Measurements from ENCODE around the gene NEXN.
"Not testable (repeated sequence)": the region's sequence is repeated elsewhere in the genome, so short reads cannot be mapped to it uniquely, and the experiment has no call there.

Gene NEXN

DNA sequence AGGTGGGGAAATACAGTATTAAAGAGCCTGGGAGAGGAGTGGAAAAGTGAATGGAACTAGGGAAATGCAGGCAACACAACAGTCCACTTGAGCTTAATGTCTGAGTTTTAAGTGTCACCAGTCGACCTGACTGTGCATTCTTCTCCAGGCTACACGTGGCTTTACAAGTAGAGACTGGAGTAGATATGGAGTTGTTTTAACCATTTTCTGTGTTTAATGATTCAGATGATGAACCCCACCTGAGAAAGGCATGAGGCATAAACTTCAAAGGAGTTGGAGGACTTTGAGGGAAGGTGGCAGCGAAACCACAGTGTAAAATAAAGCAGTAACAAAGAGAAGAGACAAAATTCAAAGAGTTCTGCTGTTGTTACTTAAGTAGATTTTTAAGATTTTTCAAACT is 77.9 kb downstream of the NEXN start:
- DNase-seq, result no peak

DNA sequence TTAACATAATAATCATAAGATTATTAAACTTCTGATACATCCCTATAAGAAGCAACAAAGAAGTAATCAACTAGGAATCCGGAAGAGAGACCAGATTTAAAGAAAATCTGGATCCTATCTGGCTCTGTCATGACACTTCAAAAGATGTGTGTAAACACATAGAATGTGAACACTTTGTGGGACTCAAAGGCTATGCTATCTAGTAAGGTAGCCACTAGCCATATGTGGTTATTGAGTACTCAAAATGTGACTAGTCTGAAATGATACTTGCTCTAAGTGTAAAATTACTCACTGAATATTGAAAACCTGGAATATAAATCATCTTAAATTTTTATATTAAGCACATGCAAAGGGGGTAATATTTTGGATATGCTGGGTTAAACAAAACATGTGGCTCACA is 81.8 kb downstream of the NEXN start:
- no peak for DNase-seq

DNA sequence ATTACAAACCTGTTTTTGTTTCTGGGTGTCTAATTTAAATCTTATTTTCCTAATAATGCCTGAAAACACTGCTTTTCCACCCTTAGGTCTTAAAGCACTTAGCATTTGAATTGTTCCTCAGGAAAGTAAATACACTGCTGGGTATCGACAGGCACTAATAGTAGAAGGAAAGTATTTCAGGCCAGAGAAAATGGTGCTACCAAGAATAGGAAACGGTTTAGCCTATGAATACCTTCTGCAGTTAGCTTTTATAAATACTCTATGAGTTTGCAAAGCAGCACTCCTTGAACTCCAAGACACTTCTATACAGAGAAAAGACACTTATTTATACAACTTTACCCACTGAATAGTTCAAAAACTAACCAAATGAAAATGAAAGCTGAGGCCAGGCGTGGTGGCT is 83.7 kb downstream of the NEXN start:
- DNase-seq, result no peak

DNA sequence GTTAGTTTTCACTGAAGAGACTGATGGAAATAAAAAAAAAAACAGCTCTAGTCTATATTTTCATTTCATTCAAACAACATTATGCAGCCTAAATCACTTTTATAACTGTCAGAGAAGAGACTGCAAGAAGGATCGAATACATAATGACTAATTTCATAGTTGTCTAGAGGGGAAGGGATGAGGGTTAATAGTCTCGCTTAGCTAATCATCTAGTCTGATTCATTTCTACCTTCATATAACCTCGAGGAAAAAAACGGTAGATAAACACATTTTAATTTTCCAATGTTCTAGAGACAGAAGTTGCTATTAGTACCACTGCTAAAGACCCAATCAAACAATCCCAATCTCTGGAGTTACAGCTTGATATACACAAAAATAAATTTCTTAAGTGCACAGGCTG is 87.0 kb downstream of the NEXN start:
- DNase-seq, result no peak

DNA sequence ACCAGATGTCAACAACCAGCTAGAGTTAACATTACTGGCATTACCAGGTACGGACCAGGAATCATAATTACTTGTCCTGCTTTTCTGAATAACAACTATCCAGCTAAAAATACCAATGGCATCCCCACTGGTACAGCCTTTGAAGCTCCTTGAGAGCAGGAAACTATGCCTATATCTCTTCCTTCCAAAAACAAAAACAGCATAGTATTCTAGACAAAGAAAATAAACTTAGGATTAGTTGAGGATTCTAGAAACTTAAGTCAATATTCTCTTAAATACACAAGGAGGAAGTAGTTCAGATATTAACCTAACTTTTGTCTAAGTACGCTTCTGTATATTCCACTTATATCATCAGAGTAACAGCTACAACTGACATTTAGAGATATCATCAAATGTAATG is 87.5 kb downstream of the NEXN start:
- no peak for DNase-seq

DNA sequence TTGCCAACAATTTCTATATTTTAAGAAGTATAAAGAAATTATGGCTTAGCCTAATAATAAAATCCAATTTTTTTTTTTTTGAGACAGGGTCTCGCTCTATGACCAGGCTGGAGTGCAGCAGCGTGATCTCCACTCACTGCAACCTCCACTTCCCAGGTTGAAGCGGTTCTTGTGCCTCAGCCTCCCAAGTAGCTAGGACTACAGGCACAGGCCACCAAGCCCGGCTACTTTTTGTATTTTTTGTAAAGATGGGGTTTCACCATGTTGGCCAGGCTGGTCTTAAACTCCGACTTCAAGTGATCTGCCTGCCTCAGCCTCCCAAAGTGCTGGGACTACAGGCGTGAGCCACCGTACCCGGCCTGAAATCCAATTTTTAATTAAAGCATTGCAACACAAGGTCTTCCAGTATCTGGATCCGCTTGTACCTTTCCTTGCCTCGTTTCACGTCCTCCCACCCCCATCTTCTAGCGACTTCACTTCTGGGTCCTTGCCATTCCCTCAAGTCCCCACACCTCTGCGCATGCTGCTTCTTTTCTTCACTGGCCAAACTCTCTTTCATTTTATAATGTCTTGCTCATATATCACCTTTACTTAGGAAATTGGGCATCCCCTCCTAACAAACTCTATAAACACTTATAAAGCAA is 88.1 kb downstream of the NEXN start:
- DNase-seq, result no peak

DNA sequence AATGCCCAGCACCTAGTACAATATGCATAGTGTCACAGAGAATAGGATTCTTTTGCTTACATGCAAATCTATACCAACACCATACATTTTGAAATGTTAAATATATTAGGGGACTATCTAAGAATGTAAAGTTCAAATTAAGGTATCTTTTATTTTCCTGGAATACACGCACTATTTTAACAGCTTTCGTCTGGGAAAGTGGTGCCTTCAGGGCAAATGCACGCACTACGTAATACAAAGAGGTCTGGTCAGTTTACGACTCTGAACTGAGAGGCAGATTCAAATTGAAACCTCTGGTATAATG is 89.5 kb downstream of the NEXN start:
- no peak for DNase-seq

DNA sequence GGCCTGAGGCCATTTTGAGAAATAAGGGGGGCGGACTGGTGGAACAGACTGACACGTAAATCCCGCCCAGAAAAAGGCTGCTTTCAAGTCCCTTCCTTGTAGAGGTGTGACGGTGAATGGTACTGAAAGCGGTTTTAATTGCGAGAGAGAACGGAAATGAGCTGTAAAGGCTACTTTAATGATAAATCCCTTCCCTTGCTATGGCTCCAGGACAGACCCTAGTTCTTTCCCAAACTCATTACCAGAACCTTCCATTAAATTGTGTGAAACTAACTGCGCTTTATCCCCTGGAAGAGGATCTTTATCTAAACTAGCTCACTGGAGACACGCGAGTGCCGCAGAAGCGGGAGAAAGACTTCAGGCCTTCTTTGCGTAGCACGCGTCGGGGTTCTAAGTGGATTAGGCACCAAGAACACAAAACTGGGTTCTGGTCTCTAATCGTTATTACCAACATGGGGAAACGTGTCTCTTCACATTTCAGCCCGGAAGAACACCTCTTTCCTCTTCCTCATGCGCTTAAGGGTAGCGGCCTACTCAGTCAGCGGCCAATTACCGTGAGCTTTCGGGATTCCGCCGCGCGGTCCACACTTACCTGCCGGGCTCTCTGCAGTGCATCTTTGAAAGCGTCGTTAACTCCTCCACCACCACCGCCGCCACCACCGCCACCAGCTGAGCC is 90.0 kb downstream of the NEXN start:
- DNase-seq, result peak; percentile 72

DNA sequence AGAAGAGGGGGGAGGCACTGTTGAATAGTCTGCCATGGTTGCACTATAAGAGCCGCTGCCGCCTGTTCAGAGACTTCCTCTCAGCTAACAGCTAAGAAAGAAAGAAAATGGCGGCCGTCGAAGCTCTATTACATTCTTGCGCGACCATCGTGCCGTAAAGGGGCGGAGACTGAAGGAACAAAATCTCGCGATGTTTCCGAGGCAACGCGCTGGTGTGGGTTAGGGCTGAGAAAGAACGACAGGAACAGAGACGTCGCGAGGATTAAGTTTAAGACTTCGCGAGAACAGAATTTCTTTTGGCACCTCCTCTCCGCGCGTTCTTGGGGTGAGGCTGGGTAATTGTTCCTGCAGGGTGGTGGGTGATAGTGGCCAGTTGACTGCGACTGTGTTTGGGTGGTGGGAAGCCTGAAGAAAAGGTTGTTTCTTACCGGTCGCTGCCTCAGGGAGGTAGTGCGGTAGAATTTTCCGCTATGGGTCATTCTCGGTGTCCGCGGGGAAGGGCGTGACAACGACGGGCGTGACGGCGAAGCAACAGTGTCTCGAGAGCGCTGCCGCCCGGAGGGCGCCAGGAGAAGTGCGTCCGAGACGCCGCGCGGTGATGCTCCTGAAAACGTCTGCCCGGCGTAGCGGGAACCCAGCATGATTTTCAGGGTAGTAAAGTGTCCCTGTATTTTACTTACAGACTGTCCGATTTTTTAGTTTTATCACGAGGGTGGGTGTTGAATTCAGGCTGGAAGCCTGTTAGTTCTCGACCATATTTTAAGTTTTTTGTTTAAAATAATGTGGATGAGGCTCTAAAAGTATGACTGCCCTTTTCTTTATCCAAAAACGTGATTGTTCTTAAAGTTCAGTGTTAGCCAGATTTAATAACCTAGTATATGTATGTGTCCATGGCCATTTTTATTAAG is 90.8 kb downstream of the NEXN start, which contains the start of gene FUBP1:
FUBP1 (minus strand) TSS at position 104 of the 908 bp plus-strand sequence; CDS start at position 36, 68 bp downstream.
- peak; percentile 99 for DNase-seq

DNA sequence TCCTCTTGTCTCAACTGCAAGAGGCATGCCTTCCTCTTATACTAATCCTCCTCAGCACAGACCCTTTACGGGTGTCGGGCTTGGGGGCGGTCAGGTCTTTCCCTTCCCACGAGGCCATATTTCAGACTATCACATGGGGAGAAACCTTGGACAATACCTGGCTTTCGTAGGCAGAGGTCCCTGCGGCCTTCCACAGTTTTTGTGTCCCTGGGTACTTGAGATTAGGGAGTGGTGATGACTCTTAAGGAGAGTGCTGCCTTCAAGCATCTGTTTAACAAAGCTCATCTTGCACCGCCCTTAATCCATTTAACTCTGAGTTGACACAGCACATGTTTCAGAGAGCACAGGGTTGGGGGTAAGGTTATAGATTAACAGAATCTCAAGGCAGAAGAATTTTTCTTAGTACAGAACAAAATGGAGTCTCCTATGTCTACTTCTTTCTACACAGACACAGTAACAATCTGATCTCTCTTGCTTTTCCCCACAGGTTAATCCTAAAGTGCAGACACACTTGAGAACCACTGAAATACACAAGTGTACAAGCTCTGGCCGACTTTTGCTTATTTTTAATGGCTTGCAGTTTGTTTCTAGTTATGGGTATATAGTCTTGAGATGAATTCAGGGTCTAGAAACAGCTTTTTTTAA is 95.0 kb downstream of the NEXN start:
- DNase-seq, result not testable (repeated sequence)

DNA sequence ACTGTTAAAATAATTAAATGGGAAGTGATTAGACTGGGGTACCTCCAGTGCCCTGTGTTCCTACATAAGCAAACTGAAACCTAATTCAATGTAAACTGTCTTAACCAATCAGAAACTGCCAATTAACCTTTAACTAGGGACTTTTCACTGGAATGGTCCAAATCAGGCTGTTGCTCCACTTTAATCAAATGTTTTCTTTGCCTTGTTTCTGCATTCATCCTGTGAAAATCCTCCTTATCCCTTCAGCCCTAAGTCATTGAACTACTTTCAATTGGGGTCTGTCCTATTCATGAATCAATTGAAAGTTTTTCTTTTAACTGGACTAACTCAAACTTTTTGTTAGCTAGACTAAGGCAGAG is 95.6 kb downstream of the NEXN start:
- no peak for DNase-seq

DNA sequence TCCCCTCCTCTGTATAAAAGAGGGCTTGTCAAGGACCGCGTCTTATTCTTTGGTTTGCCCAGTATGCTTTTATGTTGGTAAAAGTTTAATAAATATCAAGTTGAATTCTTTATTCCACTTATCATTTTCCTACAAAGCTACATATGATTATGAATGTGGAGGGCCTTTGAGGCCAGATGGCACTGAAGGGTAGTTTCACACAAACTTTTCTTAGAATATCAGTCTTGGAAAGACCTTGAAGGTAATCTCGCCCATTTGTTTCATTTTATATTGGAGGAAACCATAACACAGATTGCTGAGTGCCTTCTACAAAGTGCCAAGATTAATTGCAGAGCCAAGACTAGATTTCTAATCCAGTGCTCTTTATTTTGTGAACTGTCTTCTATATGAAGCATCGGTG is 96.2 kb downstream of the NEXN start:
- DNase-seq, result no peak

DNA sequence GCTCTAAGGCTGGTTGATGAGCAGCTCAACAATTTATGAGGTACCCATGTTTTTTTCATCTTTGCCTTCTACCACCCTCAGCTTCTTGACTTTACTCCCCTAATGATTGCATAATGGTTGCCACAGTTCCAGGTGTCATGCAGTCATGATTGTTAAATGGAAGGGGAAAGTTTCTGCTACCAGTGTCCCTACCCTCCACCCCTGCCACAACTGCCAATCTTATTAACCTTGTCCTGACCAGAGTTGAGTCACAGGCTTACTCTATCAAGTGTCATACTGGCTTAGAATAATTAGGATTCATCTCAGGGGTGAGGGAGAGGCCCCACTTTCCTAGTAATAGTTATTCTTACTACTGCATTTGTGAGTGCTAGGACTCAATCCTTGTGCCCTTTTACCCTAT is 98.4 kb downstream of the NEXN start:
- DNase-seq, result no peak

DNA sequence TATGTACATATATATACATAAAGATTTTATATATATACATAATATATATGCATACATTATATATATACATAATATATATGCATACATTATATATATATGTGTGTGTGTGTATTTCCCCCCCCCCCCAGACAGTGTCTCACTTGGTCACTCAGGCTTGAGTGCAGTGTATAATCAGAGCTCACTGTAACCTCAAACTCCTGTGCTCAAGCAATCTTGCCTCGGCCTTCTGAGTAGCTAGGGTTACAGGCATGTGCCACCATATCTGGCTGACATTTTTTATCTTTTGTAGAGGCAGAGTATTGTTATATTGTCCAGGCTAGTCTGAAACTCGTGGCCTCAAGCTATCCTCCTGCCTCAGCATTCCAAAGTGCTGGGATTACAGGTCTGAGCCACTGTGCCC is 99.5 kb downstream of the NEXN start:
- DNase-seq, result no peak

DNA sequence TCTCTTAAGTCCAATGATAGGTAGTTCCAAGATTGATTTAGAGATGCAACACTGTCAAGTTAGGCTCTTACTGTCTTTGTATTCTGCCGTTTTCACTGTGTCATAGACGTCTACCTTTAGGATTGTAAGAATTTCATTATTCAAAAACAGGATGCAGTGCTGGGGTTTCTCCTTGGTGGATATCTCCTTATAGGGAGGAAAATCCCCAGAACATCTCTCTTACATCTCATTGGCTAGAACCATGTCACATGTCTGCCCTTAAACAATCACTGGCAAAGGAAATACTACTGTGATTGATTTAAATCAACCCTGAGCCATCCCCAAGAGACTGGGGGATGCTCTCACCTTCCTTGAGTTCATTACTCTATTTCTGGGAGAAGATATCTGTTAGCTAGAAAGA is 101.3 kb downstream of the NEXN start:
- no peak for DNase-seq

DNA sequence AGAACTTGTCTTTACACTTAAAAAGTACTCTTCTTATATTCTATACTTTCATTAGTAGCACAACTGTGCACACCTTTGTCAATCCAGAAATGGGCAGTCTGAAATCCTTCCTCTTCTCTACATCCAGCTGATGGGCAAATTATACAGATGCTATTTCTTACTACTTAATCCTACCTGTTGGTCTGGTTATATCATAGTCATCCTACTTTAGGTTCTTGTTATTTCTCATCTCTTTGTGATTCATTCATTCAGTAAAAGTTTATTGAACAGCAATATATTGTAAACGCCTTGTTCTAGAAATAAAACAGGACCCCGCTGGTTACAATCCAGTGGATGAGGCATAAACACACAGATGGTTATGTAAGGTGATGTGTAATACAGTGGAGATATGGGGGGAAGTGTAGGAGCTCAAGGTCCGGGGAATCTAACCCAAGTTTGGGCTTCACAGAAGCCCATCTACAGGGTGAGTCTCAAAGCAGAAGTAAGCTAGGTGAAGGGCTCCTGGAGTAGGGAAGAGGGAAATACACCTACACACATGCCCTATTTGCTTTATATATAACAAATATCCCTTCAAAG is 102.3 kb downstream of the NEXN start:
- no peak for DNase-seq

DNA sequence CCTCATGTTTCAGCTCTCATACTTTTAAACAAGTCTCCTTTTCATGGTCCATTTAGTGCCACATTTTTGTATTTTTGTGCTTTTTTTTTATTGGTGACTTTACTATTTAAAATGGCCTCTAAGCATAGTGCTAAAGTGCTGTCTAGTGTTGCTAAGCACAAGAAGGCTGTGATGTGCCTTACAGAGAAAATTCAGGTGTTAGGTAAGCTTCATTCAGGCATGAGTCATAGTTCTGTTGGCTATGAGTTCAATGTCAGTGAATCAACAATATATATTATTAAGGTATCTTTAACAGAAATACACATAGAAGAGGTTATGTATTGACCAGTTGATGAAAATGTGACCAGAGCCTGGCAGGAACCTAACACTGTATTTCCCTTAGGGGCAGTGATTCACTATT is 103.2 kb downstream of the NEXN start:
- no peak for DNase-seq

All from NCI-H1694 treated with DMSO at 0.1 percent for 48 hours (cell line).